Measurements from ENCODE around the gene GJC1. TPM values are rescaled to one million over a fixed set of nuclear protein-coding genes. Genes with fewer than 3 reads are reported as not detected.

Gene GJC1
- total and polyA plus RNA-seq, 2 of the 8 experiments (the other 6 are each of a cell fraction or from before 2014, with no cell fraction given), result 29.1 to 154 TPM

GRCh38 chr17:44837196-44837595 lies 7.1 kb upstream of the GJC1 start:
- no peaks in the 10 kb centered on the region for H4K20me1 ChIP-seq (replicated peaks in 1 of 2; ENCODE audit: control insufficient read depth in 1 of 2, insufficient read depth in 2 of 2, low read length in 2 of 2)
- H2BK5ac ChIP-seq (ENCODE audit: low read depth, low read length), result no peak overlapping the region
- H3K27me3 ChIP-seq (replicated peaks in 1 of 4; ENCODE audit: control insufficient read depth in 3 of 4, extremely low read depth in 1 of 4, insufficient read depth in 3 of 4, low read length in 3 of 4), result no peaks in the 10 kb centered on the region
- no peak overlapping the region for H3K14ac ChIP-seq (ENCODE audit: insufficient read length)
- no peak overlapping the region for H2BK120ac ChIP-seq (replicated peaks; ENCODE audit: low read depth, low read length)
- no peak overlapping the region for H3K4me2 ChIP-seq (ENCODE audit: insufficient read depth in 1 of 2, low read depth in 2 of 2, low read length in 2 of 2)
- no peaks in the 10 kb centered on the region for H3K9me3 ChIP-seq (ENCODE audit: insufficient read depth in 2 of 2, low read depth in 1 of 2, low read length in 1 of 2)
- no peaks in the 10 kb centered on the region; the same call in 1 of the 2 replicates for H3K23me2 ChIP-seq (ENCODE audit: low read depth, low read length)
- no peak overlapping the region for H3K4ac ChIP-seq (replicated peaks; ENCODE audit: insufficient read length, low read depth, low read length)
- no peak overlapping the region for H3K9ac ChIP-seq (replicated peaks in 1 of 4; ENCODE audit: extremely low read depth in 1 of 4, low read depth in 3 of 4, low read length in 3 of 4)
- no peak overlapping the region for H3K56ac ChIP-seq (replicated peaks; ENCODE audit: insufficient read length, low read depth, low read length)
- H3K4me1 ChIP-seq (replicated peaks in 1 of 4; ENCODE audit: control insufficient read depth in 3 of 4, insufficient read depth in 4 of 4, low read length in 3 of 4), result no peaks in the 10 kb centered on the region; a peak in 1 of 7 replicates
- H2AK5ac ChIP-seq (ENCODE audit: low read depth, low read length), result no peak overlapping the region
- no peak for FAIRE-seq
- WGBS, 2 experiments (ENCODE audit: extremely low coverage in 1 of 2, insufficient coverage in 1 of 2, insufficient read length in 1 of 2, insufficient replicate concordance in 2 of 2, low coverage in 1 of 2, low lambda C conversion rate in 2 of 2, missing lambda C conversion rate in 1 of 2), result 82% methylated on average over 1 of the region's 2 CpGs; no CpG with 5 or more reads in 1 of the 2 experiments
- CTCF ChIA-PET (ENCODE audit: partially characterized antibody), result interaction anchor here (0.6 to 1.9 kb wide), 4 partner anchors 9 to 332 kb away, joined by 3 to 5 read pairs (median 4); partner anchors contain the start of gene ACBD4
- no peak overlapping the region for H3K27ac ChIP-seq (ENCODE audit: low read depth, low read length)
- no peak overlapping the region for H2BK12ac ChIP-seq (ENCODE audit: low read depth, low read length)
- DNase-seq (ENCODE audit: low read depth in 1 of 2, low spot score in 2 of 2), result no peak
- H2AFZ ChIP-seq (ENCODE audit: low read length), result no peak overlapping the region
- H2BK20ac ChIP-seq (ENCODE audit: low read length), result no peak overlapping the region
- H2BK15ac ChIP-seq (ENCODE audit: low read length), result no peak overlapping the region
- no peak overlapping the region for H3K4me3 ChIP-seq (ENCODE audit: extremely low read depth in 1 of 4, insufficient read depth in 2 of 4, low read depth in 3 of 4, low read length in 4 of 4)
- H4K5ac ChIP-seq (ENCODE audit: insufficient read length, low read depth, low read length), result no peak overlapping the region
- H3K79me1 ChIP-seq (ENCODE audit: low read depth, low read length), result no peaks in the 10 kb centered on the region
- no peak overlapping the region for H3K18ac ChIP-seq (ENCODE audit: extremely low read depth, low read length)
- H3K79me2 ChIP-seq (ENCODE audit: control insufficient read depth in 1 of 2, insufficient read depth in 2 of 2, low read length in 2 of 2), result no peaks in the 10 kb centered on the region
- H4K91ac ChIP-seq (replicated peaks; ENCODE audit: insufficient read length, low read length), result no peak overlapping the region
- H3K36me3 ChIP-seq (ENCODE audit: control insufficient read depth in 2 of 4, insufficient read depth in 4 of 4, low read length in 3 of 4), result no peaks in the 10 kb centered on the region
- H4K8ac ChIP-seq (ENCODE audit: extremely low read depth, insufficient read depth, low read length), result no peak overlapping the region
- POLR2A ChIA-PET (ENCODE audit: partially characterized antibody), result interaction anchor here (0.6 to 1.5 kb wide), 6 partner anchors 10 to 56 kb away, joined by 4 to 9 read pairs (median 5); partner anchors contain the start of gene HIGD1B
- no peak for TF ChIP-seq CHD1 (IDR thresholded peaks at IDR 0.05; ENCODE audit: low read depth, low read length)
- H3K23ac ChIP-seq (ENCODE audit: insufficient read length), result no peak overlapping the region

All from H1 (cell line).